H1 (cell line): ENCODE data around the gene BZW2. TPM values are rescaled to one million over a fixed set of nuclear protein-coding genes. Genes with fewer than 3 reads are reported as not detected.

ENCODE experiments used
- CTCF ChIA-PET: fragments of 300-600 bp; sonication (Branson Sonifier 250); formaldehyde crosslinking; loops from one replicate; lab custom pipeline; 2021; ENCODE audit not compliant: partially characterized antibody; lab: Charles Lee
- POLR2A ChIA-PET: fragments of 300-600 bp; sonication (Branson Sonifier 250); formaldehyde crosslinking; loops from one replicate; lab custom pipeline; 2021; ENCODE audit warnings: inconsistent platforms; ENCODE audit not compliant: partially characterized antibody; lab: Charles Lee
- DNase-seq, 2 experiments: peaks; one replicate each; pipeline versions ENCODE4 v3.0.0 to v3.0.0-alpha.2; 2010 to 2022; ENCODE audit warnings: low spot score in 2 of 2, low read depth in 1 of 2, mixed read lengths in 1 of 2
- FAIRE-seq: peaks from 2 replicates; lab custom pipeline; 2011; peaks lifted over from hg19 to GRCh38; lab: Jason Lieb, UNC
- H2AFZ ChIP-seq: 2 replicates; pipeline ENCODE4 v1.8.1; 2012; ENCODE audit warnings: low read length, inconsistent platforms
- H2AK5ac ChIP-seq: 2 replicates; pipeline ENCODE4 v1.6.1; 2013; ENCODE audit warnings: low read depth, low read length
- H2BK120ac ChIP-seq: replicated peaks from 2 replicates; pipeline ENCODE3; 2013; ENCODE audit warnings: low read depth, low read length, inconsistent platforms
- H2BK12ac ChIP-seq: 2 replicates; pipeline ENCODE4 v1.6.1; 2013; ENCODE audit warnings: low read depth, low read length
- H2BK15ac ChIP-seq: 2 replicates; pipeline ENCODE4 v1.6.1; 2013; ENCODE audit warnings: low read length
- H2BK20ac ChIP-seq: 2 replicates; pipeline ENCODE4 v1.6.1; 2013; ENCODE audit warnings: low read length
- H2BK5ac ChIP-seq: 2 replicates; pipeline ENCODE4 v1.6.1; 2013; ENCODE audit warnings: low read depth, low read length
- H3K14ac ChIP-seq: 2 replicates; pipeline ENCODE4 v1.6.1; 2013; ENCODE audit warnings: inconsistent platforms; ENCODE audit not compliant: insufficient read length
- H3K18ac ChIP-seq: 2 replicates; pipeline ENCODE4 v1.6.1; 2013; ENCODE audit warnings: low read length; ENCODE audit errors: extremely low read depth
- H3K23ac ChIP-seq: 2 replicates; pipeline ENCODE4 v1.6.1; 2013; ENCODE audit warnings: inconsistent platforms; ENCODE audit not compliant: insufficient read length
- H3K23me2 ChIP-seq: 2 replicates; pipeline ENCODE4 v1.6.1; 2013; ENCODE audit warnings: low read depth, low read length
- H3K27ac ChIP-seq: 2 replicates; pipeline ENCODE4 v1.6.1; 2011; ENCODE audit warnings: low read depth, low read length, inconsistent platforms
- H3K27me3 ChIP-seq, 4 experiments: replicated peaks in 1 of 4; 1 replicate in 1 of 4; 2 replicates in 3 of 4; pipeline versions ENCODE4 v1.6.1 to v1.8.1; 2011 to 2013; ENCODE audit warnings: low read length in 3 of 4, mild to moderate bottlenecking in 3 of 4, inconsistent platforms in 2 of 4, mixed read lengths in 2 of 4, moderate library complexity in 1 of 4; ENCODE audit not compliant: control insufficient read depth in 3 of 4, insufficient read depth in 3 of 4; ENCODE audit errors: extremely low read depth in 1 of 4
- H3K36me3 ChIP-seq, 4 experiments: 2 replicates each; pipeline versions ENCODE4 v1.6.1 to v1.8.1; 2011 to 2013; ENCODE audit warnings: mild to moderate bottlenecking in 4 of 4, low read length in 3 of 4, moderate library complexity in 2 of 4, control low read depth in 1 of 4, inconsistent platforms in 1 of 4; ENCODE audit not compliant: insufficient read depth in 4 of 4, control insufficient read depth in 2 of 4
- H3K4ac ChIP-seq: replicated peaks from 2 replicates; pipeline ENCODE3; 2013; ENCODE audit warnings: low read length, low read depth, mixed read lengths, inconsistent platforms; ENCODE audit not compliant: insufficient read length
- H3K4me1 ChIP-seq, 4 experiments: replicated peaks in 1 of 4; 1 replicate in 1 of 4; 2 replicates in 3 of 4; pipeline versions ENCODE4 v1.6.1 to v1.8.1; 2011 to 2013; ENCODE audit warnings: low read length in 3 of 4, inconsistent platforms in 2 of 4, mixed read lengths in 1 of 4; ENCODE audit not compliant: insufficient read depth in 4 of 4, control insufficient read depth in 3 of 4
- H3K4me2 ChIP-seq, 2 experiments: 2 replicates each; pipeline versions ENCODE4 v1.6.1 to v1.8.1; 2011 to 2013; ENCODE audit warnings: low read depth in 2 of 2, low read length in 2 of 2, control low read depth in 1 of 2, inconsistent platforms in 1 of 2, mild to moderate bottlenecking in 1 of 2; ENCODE audit not compliant: insufficient read depth in 1 of 2
- H3K4me3 ChIP-seq, 4 experiments: fragments of 200-600, 300-600 bp in 1 of 4; sonication (generic), shearing (Covaris generic), sonication (Bioruptor Twin) in 1 of 4; 2 replicates each; pipeline versions ENCODE4 v1.5.1 to v1.8.1; 2011 to 2016; ENCODE audit warnings: low read length in 4 of 4, low read depth in 3 of 4, control low read depth in 2 of 4, inconsistent platforms in 2 of 4, mild to moderate bottlenecking in 2 of 4, mixed read lengths in 1 of 4, moderate library complexity in 1 of 4; ENCODE audit not compliant: insufficient read depth in 2 of 4; ENCODE audit errors: extremely low read depth in 1 of 4
- H3K56ac ChIP-seq: replicated peaks from 2 replicates; pipeline ENCODE3; 2013; ENCODE audit warnings: low read depth, mild to moderate bottlenecking, mixed read lengths, low read length, inconsistent platforms; ENCODE audit not compliant: insufficient read length
- H3K79me1 ChIP-seq: 2 replicates; pipeline ENCODE4 v1.6.1; 2013; ENCODE audit warnings: low read depth, low read length, control low read depth
- H3K79me2 ChIP-seq, 2 experiments: 2 replicates each; pipeline versions ENCODE4 v1.6.1 to v1.8.1; 2012 to 2013; ENCODE audit warnings: low read length in 2 of 2, mild to moderate bottlenecking in 2 of 2, inconsistent platforms in 1 of 2; ENCODE audit not compliant: insufficient read depth in 2 of 2, control insufficient read depth in 1 of 2
- H3K9ac ChIP-seq, 4 experiments: replicated peaks in 1 of 4; 1 replicate in 1 of 4; 2 replicates in 3 of 4; pipeline versions ENCODE4 v1.6.1 to v1.8.1; 2011 to 2013; ENCODE audit warnings: low read depth in 3 of 4, low read length in 3 of 4, control low read depth in 2 of 4, mild to moderate bottlenecking in 2 of 4, moderate library complexity in 2 of 4, inconsistent platforms in 1 of 4; ENCODE audit errors: extremely low read depth in 1 of 4
- H3K9me3 ChIP-seq, 2 experiments: 2 replicates each; pipeline versions ENCODE4 v1.6.1 to v1.8.1; 2012 to 2013; ENCODE audit warnings: mild to moderate bottlenecking in 2 of 2, moderate library complexity in 2 of 2, control low read depth in 1 of 2, inconsistent platforms in 1 of 2, low read depth in 1 of 2, low read length in 1 of 2, mixed read lengths in 1 of 2; ENCODE audit not compliant: insufficient read depth in 2 of 2
- H4K20me1 ChIP-seq, 2 experiments: replicated peaks in 1 of 2; 2 replicates each; pipeline versions ENCODE3 to v1.8.1; 2011 to 2013; ENCODE audit warnings: inconsistent platforms in 2 of 2, low read length in 2 of 2, mild to moderate bottlenecking in 1 of 2; ENCODE audit not compliant: insufficient read depth in 2 of 2, control insufficient read depth in 1 of 2
- H4K5ac ChIP-seq: 2 replicates; pipeline ENCODE4 v1.6.1; 2013; ENCODE audit warnings: low read length, low read depth, mixed read lengths, inconsistent platforms; ENCODE audit not compliant: insufficient read length
- H4K8ac ChIP-seq: 2 replicates; pipeline ENCODE4 v1.8.0; 2013; ENCODE audit warnings: mild to moderate bottlenecking, moderate library complexity, low read length, inconsistent platforms; ENCODE audit not compliant: insufficient read depth; ENCODE audit errors: extremely low read depth
- H4K91ac ChIP-seq: replicated peaks from 2 replicates; pipeline ENCODE3; 2013; ENCODE audit warnings: low read length, mixed read lengths, inconsistent platforms; ENCODE audit not compliant: insufficient read length
- ASH2L ChIP-seq: fragments of 200-600, 300-600 bp; sonication (generic); IDR thresholded peaks from one replicate; pipeline ENCODE4 v1.7.1; 2017; ENCODE audit warnings: low read length
- CEBPB ChIP-seq: IDR thresholded peaks from 2 replicates; pipeline ENCODE4 v1.6.1; 2012; ENCODE audit warnings: low read depth, low read length
- CREB1 ChIP-seq: IDR thresholded peaks from 2 replicates; pipeline ENCODE4 v1.6.1; 2012; ENCODE audit warnings: inconsistent platforms
- KDM4A ChIP-seq: IDR thresholded peaks from one replicate; pipeline ENCODE4 v1.7.1; 2012; ENCODE audit warnings: low read depth, mild to moderate bottlenecking, moderate library complexity, low read length, inconsistent platforms; ENCODE audit not compliant: severe bottlenecking
- MAFK ChIP-seq: IDR thresholded peaks from 2 replicates; pipeline ENCODE4 v1.6.1; 2012; ENCODE audit warnings: low read depth, mild to moderate bottlenecking, improper control_type of control experiment, low read length
- NANOG ChIP-seq: IDR thresholded peaks from 2 replicates; pipeline ENCODE4 v1.6.1; 2011; ENCODE audit warnings: low read length, low read depth, mild to moderate bottlenecking, inconsistent platforms; ENCODE audit not compliant: insufficient read depth, poor library complexity, severe bottlenecking
- PHF8 ChIP-seq: fragments of 200-600 bp; sonication (generic); conservative IDR thresholded peaks from 2 replicates; pipeline ENCODE4 v1.7.1; 2012; ENCODE audit warnings: low read depth, mild to moderate bottlenecking, inconsistent platforms, low read length, moderate library complexity
- POU5F1 ChIP-seq: IDR thresholded peaks from 2 replicates; pipeline ENCODE4 v1.6.1; 2011; ENCODE audit warnings: low read depth, mild to moderate bottlenecking, low read length, moderate library complexity
- SIN3A ChIP-seq, 2 experiments: IDR thresholded peaks in 1 of 2; conservative IDR thresholded peaks in 1 of 2; 2 replicates each; pipeline ENCODE4 v1.6.1; 2011 to 2012; ENCODE audit warnings: low read length in 2 of 2, improper control_type of control experiment in 1 of 2, low read depth in 1 of 2, mild to moderate bottlenecking in 1 of 2
- WGBS, 2 experiments: shearing (Covaris generic) in 1 of 2; methylation state at CpG; one replicate each; pipeline versions ENCODE4 v1.1.6 to v1.1.7; 2013 to 2015; ENCODE audit warnings: low lambda C conversion rate in 2 of 2, mixed read lengths in 2 of 2, inconsistent platforms in 1 of 2, low coverage in 1 of 2, missing lambda C conversion rate in 1 of 2; ENCODE audit not compliant: insufficient replicate concordance in 2 of 2, insufficient coverage in 1 of 2, insufficient read length in 1 of 2; ENCODE audit errors: extremely low coverage in 1 of 2, missing lambda C conversion rate in 1 of 2; 5-methylcytosine and 5-hydroxymethylcytosine counted together
- polyA plus RNA-seq, 7 experiments: library from polyadenylated mRNA; depleted of rRNA in 3 of 7; stranded (reverse) in 5 of 7; unstranded in 2 of 7; fragments of >200 nt in 5 of 7; fragments of 200-250 nt in 2 of 7; gene quantifications; 1 replicate in 5 of 7; 2 replicates in 1 of 7; 4 replicates in 1 of 7; pipeline versions ENCODE4 v1.2.1 to v1.2.3, GENCODE V29; 2011 to 2013; ENCODE audit warnings: missing spikeins in 2 of 7, mixed read lengths in 2 of 7
- total RNA-seq: library from RNA; stranded (reverse); fragmentation: NEBNext Ultra II Directional; extraction: Animal tissue kit (Norgen Biotek cat#: 25700); gene quantifications from 2 replicates; pipeline ENCODE4 v1.2.1, GENCODE V29; 2021

Gene BZW2
- total and polyA plus RNA-seq, 2 of the 8 experiments (the other 6 are each of a cell fraction or from before 2014, with no cell fraction given) = 32.3 to 103 TPM

GRCh38 chr7:16644636-16645592 is 1.1 kb upstream of the BZW2 start:
- Histone ChIP-seq H3K23me2 (peaks cover 7% of the 10 kb centered on the region), H3K56ac (no peak overlapping the region), H3K4me2 (peak overlapping the region; percentile 79 to 94), H3K36me3 (no peaks in the 10 kb centered on the region), H3K27me3 (no peaks in the 10 kb centered on the region), H3K27ac (no peak overlapping the region), H4K91ac (no peak overlapping the region), H4K20me1 (peaks cover 6 to 9% of the 10 kb centered on the region in 2 experiments), H3K23ac (no peak overlapping the region), H3K9me3 (no peaks in the 10 kb centered on the region), H3K9ac (peak overlapping the region in 3 of 4 experiments; percentile 33 to 77 (median 36); a peak in 5 of 7 replicates), H3K79me1 (no peaks in the 10 kb centered on the region), H2BK120ac (no peak overlapping the region), H3K4me3 (peak overlapping the region; percentile 86 to 97 (median 92)), H3K4me1 (peaks cover 3 to 15% (median 6%) of the 10 kb centered on the region in 4 experiments; a peak in 4 of 7 replicates), H2BK5ac (peak overlapping the region; percentile 62; the same call in 1 of the 2 replicates), H2AK5ac (no peak overlapping the region), H3K18ac (no peak overlapping the region), H2BK12ac (no peak overlapping the region), H3K79me2 (peaks cover 7 to 50% of the 10 kb centered on the region in 2 experiments; a peak in 3 of 4 replicates), H3K4ac (no peak overlapping the region), H4K8ac (no peak overlapping the region), H2AFZ (peak overlapping the region; percentile 96), H2BK20ac (no peak overlapping the region), H2BK15ac (no peak overlapping the region), H4K5ac (no peak overlapping the region), H3K14ac (no peak overlapping the region)
- FAIRE-seq (no peak), DNase-seq (peak in 1 of 2 experiments; percentile 52)
- ChIA-PET POLR2A (interaction anchor here (0.5 to 4.3 kb wide), 16 partner anchors 8 to 1716 kb away, joined by 3 to 52 read pairs (median 4); no protein-coding TSS in a partner anchor), CTCF (interaction anchor here (0.6 to 1.2 kb wide), 3 partner anchors 10 to 682 kb away, joined by 3 to 4 read pairs (median 3); no protein-coding TSS in a partner anchor)
- 4% methylated on average over 50 of the region's 57 CpGs; no CpG with 5 or more reads in 1 of the 2 experiments for WGBS, 2 experiments
- TF ChIP-seq CREB1 = no peak
- TF ChIP-seq NANOG = no peak
- no peak for TF ChIP-seq POU5F1
- TF ChIP-seq MAFK = no peak
- peak; percentile 52; the same call in 1 of the 2 replicates for TF ChIP-seq PHF8
- peak; percentile 86 for TF ChIP-seq KDM4A
- TF ChIP-seq SIN3A (conservative IDR thresholded peaks at IDR 0.05 in 1 of 2, IDR thresholded peaks at IDR 0.05 in 1 of 2; ENCODE audit: low read depth in 1 of 2, low read length in 2 of 2) = peak in 1 of 2 experiments; percentile 13; a peak in 1 of 4 replicates
- peak; percentile 13 for TF ChIP-seq ASH2L
- no peak for TF ChIP-seq CEBPB
